Upper lobe of left lung (tissue), 6 donors: Measurements from ENCODE around the gene SYNJ1. TPM values are rescaled to one million over a fixed set of nuclear protein-coding genes. Genes with fewer than 3 reads are reported as not detected.

ENCODE experiments used
- ATAC-seq, 2 donors: fragments of 200-7000 bp; cut with Tn5 transposase; one replicate each; pipeline ENCODE4 v1.9.1; 2022; ENCODE audit warnings: mild to moderate bottlenecking in 2 of 2, moderate library complexity in 2 of 2; ENCODE audit not compliant: low FRiP score in 2 of 2
- DNase-seq, 2 donors: peaks; one replicate each; pipeline ENCODE4 v3.0.0-alpha.2; 2019 to 2020
- H3K27ac ChIP-seq, 4 donors: fragments of 200-600 bp; sonication (generic); one replicate each; pipeline ENCODE4 v1.5.1; 2016 to 2019
- H3K27me3 ChIP-seq, 4 donors: fragments of 200-600 bp; sonication (generic); one replicate each; pipeline ENCODE4 v1.5.1; 2017 to 2019
- H3K36me3 ChIP-seq, 4 donors: fragments of 200-600 bp; sonication (generic); one replicate each; pipeline ENCODE4 v1.5.1; 2016 to 2019
- H3K4me1 ChIP-seq, 4 donors: fragments of 200-600 bp; sonication (generic); one replicate each; pipeline ENCODE4 v1.5.1; 2018 to 2019
- H3K4me3 ChIP-seq, 4 donors: fragments of 200-600 bp; sonication (generic); one replicate each; pipeline ENCODE4 v1.5.1; 2017 to 2019; ENCODE audit warnings: mild to moderate bottlenecking in 2 of 4, moderate library complexity in 1 of 4
- H3K9me3 ChIP-seq, 4 donors: fragments of 200-600 bp; sonication (generic); one replicate each; pipeline ENCODE4 v1.5.1; 2018 to 2019
- CTCF ChIP-seq, 6 experiments: fragments of 450-650 bp in 4 of 6; fragments of 200-600 bp in 2 of 6; sonication (generic) in 2 of 6; IDR thresholded peaks; one replicate each; pipeline ENCODE4 v1.5.1; 2016 to 2019; ENCODE audit warnings: antibody characterized with exemption in 6 of 6
- EP300 ChIP-seq, 4 donors: sonication (generic); formaldehyde crosslinking; IDR thresholded peaks; one replicate each; pipeline ENCODE4 v1.5.1; 2017; ENCODE audit warnings: antibody characterized with exemption in 4 of 4, control low read depth in 2 of 4
- POLR2A ChIP-seq, 4 donors: fragments of 450-650 bp; IDR thresholded peaks; one replicate each; pipeline ENCODE4 v1.5.1; 2016 to 2017; ENCODE audit warnings: antibody characterized with exemption in 4 of 4, mild to moderate bottlenecking in 2 of 4
- POLR2AphosphoS5 ChIP-seq, 2 donors: sonication (generic); formaldehyde crosslinking; IDR thresholded peaks; one replicate each; pipeline ENCODE4 v1.5.1; 2017; ENCODE audit warnings: antibody characterized with exemption in 2 of 2
- WGBS, 2 donors: methylation state at CpG; one replicate each; pipeline ENCODE4 v1.1.5; 2017 to 2018; 5-methylcytosine and 5-hydroxymethylcytosine counted together
- total RNA-seq, 6 donors: library from RNA; depleted of rRNA in 4 of 6; stranded (reverse); fragments of >200 nt in 4 of 6; gene quantifications; one replicate each; pipeline versions ENCODE4 v1.1.0 to v1.2.1, GENCODE V29; 2016 to 2021
- donor health status: DM: no; HTN: no; CAD: no; lungs with moderate emphysema.
- donor health status: DM: no; HTN: yes; CAD: no; lungs with severe emphysema.

Gene SYNJ1
- total RNA-seq, 6 donors from 2014 or later, result 11.1 to 24.4 (median 16.7) TPM

GRCh38 chr21:32595431-32595830, 132.4 kb downstream of the SYNJ1 start:
- ATAC-seq (no peak), DNase-seq (no peak)
- TF ChIP-seq POLR2AphosphoS5 (IDR thresholded peaks at IDR 0.05), result no peak
- no peak for TF ChIP-seq CTCF (IDR thresholded peaks at IDR 0.05)
- TF ChIP-seq POLR2A (IDR thresholded peaks at IDR 0.05), result no peak
- TF ChIP-seq EP300 (IDR thresholded peaks at IDR 0.05), result no peak
- Histone ChIP-seq H3K27me3 (no peaks in the 10 kb centered on the region), H3K4me3 (no peak overlapping the region), H3K36me3 (peaks cover 5 to 18% (median 7%) of the 10 kb centered on the region in 4 donors), H3K27ac (no peak overlapping the region), H3K4me1 (no peaks in the 10 kb centered on the region), H3K9me3 (no peaks in the 10 kb centered on the region)
- WGBS, 2 donors, result 90 to 91% methylated on average over 10 to 11 of the region's 11 CpGs

- Histone ChIP-seq H3K4me1 (no peaks in the 10 kb centered on the region), H3K27me3 (no peaks in the 10 kb centered on the region), H3K9me3 (no peaks in the 10 kb centered on the region), H3K27ac (no peak overlapping the region), H3K36me3 (peaks cover 0 to under 1% (median 0%) of the 10 kb centered on the region in 4 donors), H3K4me3 (no peak overlapping the region)
- ATAC-seq (no peak), DNase-seq (peak in 1 of 2 donors; percentile 63)
- WGBS, 2 donors, result 54% methylated on average over 8 of the region's 8 CpGs; no CpG with 5 or more reads in 1 of the 2 donors
- TF ChIP-seq EP300 (IDR thresholded peaks at IDR 0.05) (no peak), POLR2AphosphoS5 (IDR thresholded peaks at IDR 0.05) (no peak), POLR2A (IDR thresholded peaks at IDR 0.05) (no peak), CTCF (IDR thresholded peaks at IDR 0.05) (no peak)
These were observed 134.1 kb downstream of the SYNJ1 start for GRCh38 chr21:32593690-32594089.

DNA sequence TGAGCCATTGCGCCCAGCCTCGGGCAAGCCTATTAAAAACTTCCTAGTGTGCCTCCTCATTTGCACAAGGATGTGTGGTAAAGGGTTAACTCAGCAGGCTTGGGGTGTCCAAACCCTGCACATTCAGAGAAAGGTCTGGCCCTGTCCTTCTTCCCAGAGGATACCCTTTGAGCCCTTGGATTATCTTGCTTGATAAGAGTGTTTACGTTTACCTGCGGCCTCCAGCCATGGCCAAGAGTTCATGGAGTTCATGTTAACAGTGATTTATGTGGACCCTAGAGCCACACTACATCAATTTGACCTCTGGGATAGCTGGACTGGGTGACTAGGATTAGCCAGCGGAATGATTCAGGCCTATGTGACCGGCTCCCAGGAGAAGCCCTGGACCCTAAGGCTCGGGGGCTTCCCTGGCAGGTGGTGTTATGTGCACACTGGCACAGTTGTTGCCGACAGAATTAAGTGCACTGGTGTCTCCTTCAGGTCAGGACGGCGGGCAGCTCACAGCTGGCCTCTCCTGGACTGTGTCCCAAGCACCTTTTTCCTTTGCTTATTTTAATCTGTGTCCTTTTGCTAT, 134.8 kb downstream of the SYNJ1 start:
- H3K4me1 ChIP-seq, result no peaks in the 10 kb centered on the region
- H3K27ac ChIP-seq, result no peak overlapping the region
- TF ChIP-seq POLR2A (IDR thresholded peaks at IDR 0.05) (no peak), CTCF (IDR thresholded peaks at IDR 0.05) (no peak), EP300 (IDR thresholded peaks at IDR 0.05) (no peak), POLR2AphosphoS5 (IDR thresholded peaks at IDR 0.05) (no peak)
- H3K9me3 ChIP-seq, result no peaks in the 10 kb centered on the region
- no peak overlapping the region for H3K4me3 ChIP-seq
- H3K36me3 ChIP-seq, result no peaks in the 10 kb centered on the region
- H3K27me3 ChIP-seq, result no peaks in the 10 kb centered on the region
- 54 to 69% methylated on average over 8 to 10 of the region's 10 CpGs for WGBS, 2 donors
- DNase-seq (no peak), ATAC-seq (no peak)

DNA sequence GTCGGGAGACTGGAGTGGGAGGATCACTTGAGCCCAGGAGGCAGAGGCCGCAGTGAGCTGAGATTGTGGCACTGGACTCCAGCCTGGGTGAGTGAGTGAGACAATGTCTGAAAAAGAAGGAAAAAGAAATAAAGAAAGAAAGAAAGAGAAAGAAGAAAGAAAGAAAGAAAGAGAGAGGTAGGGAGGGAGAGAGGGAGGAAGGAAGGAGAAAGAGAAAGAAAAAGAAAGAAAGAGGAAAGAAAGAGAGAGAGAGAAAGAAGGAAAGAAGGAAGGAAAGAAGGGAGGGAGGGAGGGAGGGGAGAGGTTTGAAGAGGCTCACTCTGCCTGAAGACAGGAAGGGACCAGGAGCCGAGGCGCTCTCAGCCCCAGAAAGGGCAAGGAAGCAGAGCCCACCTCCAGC, 137.7 kb downstream of the SYNJ1 start:
- no peaks in the 10 kb centered on the region for H3K27me3 ChIP-seq
- no peaks in the 10 kb centered on the region for H3K9me3 ChIP-seq
- H3K27ac ChIP-seq, result no peak overlapping the region
- DNase-seq (no peak), ATAC-seq (no peak)
- no peaks in the 10 kb centered on the region for H3K4me1 ChIP-seq
- TF ChIP-seq POLR2AphosphoS5 (IDR thresholded peaks at IDR 0.05), result no peak
- TF ChIP-seq EP300 (IDR thresholded peaks at IDR 0.05), result no peak
- no peak for TF ChIP-seq POLR2A (IDR thresholded peaks at IDR 0.05)
- no peak for TF ChIP-seq CTCF (IDR thresholded peaks at IDR 0.05)
- no peak overlapping the region for H3K4me3 ChIP-seq
- no peaks in the 10 kb centered on the region for H3K36me3 ChIP-seq
- WGBS, 2 donors, result 80 to 84% methylated on average over 4 of the region's 4 CpGs

GRCh38 chr21:32587651-32588050, 140.2 kb downstream of the SYNJ1 start:
- WGBS, 2 donors, result 89 to 91% methylated on average over 5 of the region's 5 CpGs
- no peak overlapping the region for H3K27ac ChIP-seq
- H3K36me3 ChIP-seq, result no peaks in the 10 kb centered on the region
- TF ChIP-seq POLR2AphosphoS5 (IDR thresholded peaks at IDR 0.05), result no peak
- TF ChIP-seq CTCF (IDR thresholded peaks at IDR 0.05), result no peak
- TF ChIP-seq POLR2A (IDR thresholded peaks at IDR 0.05), result no peak
- no peak for TF ChIP-seq EP300 (IDR thresholded peaks at IDR 0.05)
- no peak overlapping the region for H3K4me3 ChIP-seq
- no peak for ATAC-seq
- H3K9me3 ChIP-seq, result no peaks in the 10 kb centered on the region
- no peaks in the 10 kb centered on the region for H3K27me3 ChIP-seq
- no peak for DNase-seq
- H3K4me1 ChIP-seq, result no peaks in the 10 kb centered on the region
